GM13976 (cell line): ENCODE data around the gene VGLL4.

Source experiments
- DNase-seq: peaks from one replicate; pipeline ENCODE4 v3.0.0; 2012; ENCODE audit warnings: low spot score
- CTCF ChIP-seq: IDR thresholded peaks from 2 replicates; pipeline ENCODE4 v1.5.1; 2012; ENCODE audit warnings: borderline replicate concordance, mild to moderate bottlenecking; ENCODE audit not compliant: insufficient read depth; ENCODE audit errors: extremely low read depth, missing control alignments, control extremely low read depth
- in situ Hi-C: fragments of 300-500 bp; cut with MboI; formaldehyde crosslinking; loops from one replicate; pipeline ENCODE4 v1.12.0; 2022; ENCODE audit warnings: low sequenced_read_pairs, mixed read lengths, inconsistent platforms; ENCODE audit not compliant: unreplicated experiment

VGLL4 gene

GRCh38 chr3:11548721-11549131, 95.0 kb downstream of the VGLL4 start:
- in situ Hi-C loops: no loop called here
- no peak for TF ChIP-seq CTCF
- DNase-seq: no peak

- no peak for DNase-seq
- no peak for TF ChIP-seq CTCF
These were observed 96.2 kb downstream of the VGLL4 start for GRCh38 chr3:11547498-11547897.

DNA sequence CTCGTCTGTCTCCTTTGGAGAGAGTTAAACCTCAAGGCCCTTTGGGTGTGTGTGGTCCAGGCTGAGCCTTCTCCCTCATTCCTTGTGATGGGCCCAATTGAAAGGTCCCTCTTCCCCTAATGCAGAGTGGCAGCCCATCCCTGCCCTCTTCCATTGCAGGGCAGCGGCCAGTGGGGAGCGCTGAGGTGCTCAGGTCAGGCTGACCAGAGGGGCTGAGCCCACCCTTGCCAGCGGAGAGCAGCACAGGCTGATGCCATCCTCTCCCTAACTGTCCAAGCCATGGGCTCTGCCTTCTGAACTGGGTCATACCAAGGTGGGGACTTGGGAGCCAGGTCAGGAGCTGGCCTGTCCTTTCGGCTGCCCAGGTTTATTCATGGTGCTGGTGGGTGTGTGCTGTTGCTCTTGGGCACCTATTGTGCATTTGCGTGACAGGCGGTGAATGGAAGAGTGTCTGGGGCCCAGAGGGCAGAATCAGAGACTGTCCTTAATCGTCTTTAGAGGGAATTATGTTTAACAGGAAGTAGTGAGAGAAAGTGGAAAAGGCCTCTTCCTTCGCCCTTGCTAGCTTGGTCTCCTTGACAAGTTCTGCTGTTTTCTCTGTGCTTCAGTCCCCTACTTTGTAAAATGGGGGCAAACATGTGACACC, 96.9 kb downstream of the VGLL4 start:
- TF ChIP-seq CTCF: no peak
- DNase-seq: no peak
- in situ Hi-C loops: no loop called here

More at GRCh38 chr3:11547498-11547897, 96.2 kb downstream of the VGLL4 start:
- in situ Hi-C loops: no loop called here

DNA sequence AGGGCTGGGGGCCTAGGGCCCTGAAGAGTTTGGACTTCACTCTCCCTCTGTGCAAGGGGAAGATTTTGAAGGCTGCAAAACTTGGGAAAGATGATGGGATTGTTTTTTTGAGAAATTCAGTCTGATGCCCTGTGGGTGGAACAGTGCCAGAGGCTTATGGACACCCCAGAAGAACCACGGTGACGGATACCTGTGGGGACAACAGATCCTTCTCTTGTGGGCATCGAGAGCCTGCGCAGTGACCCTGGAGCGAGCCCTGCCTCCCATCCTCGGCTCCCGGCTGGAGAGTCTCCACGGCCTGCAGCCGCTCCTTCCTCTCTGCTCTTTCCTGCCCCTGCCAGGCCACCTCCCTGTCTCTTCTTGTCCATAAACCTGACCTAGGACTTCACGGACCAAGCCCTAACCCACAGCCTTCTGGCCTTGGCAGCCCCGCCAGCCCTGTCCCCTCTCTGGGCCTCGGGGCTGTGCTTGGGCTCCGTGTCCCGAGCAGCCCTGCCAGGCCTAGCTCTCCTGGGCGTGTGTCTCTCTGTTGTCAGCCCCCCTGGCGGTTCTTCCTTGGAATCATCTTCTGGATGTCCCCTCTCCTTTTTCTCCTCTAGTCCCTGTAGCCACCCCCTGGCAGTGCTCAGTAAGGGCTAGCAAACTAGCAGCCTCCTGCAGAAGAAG, 98.4 kb downstream of the VGLL4 start:
- TF ChIP-seq CTCF: no peak
- in situ Hi-C loops: no loop called here
- DNase-seq: no peak

DNA sequence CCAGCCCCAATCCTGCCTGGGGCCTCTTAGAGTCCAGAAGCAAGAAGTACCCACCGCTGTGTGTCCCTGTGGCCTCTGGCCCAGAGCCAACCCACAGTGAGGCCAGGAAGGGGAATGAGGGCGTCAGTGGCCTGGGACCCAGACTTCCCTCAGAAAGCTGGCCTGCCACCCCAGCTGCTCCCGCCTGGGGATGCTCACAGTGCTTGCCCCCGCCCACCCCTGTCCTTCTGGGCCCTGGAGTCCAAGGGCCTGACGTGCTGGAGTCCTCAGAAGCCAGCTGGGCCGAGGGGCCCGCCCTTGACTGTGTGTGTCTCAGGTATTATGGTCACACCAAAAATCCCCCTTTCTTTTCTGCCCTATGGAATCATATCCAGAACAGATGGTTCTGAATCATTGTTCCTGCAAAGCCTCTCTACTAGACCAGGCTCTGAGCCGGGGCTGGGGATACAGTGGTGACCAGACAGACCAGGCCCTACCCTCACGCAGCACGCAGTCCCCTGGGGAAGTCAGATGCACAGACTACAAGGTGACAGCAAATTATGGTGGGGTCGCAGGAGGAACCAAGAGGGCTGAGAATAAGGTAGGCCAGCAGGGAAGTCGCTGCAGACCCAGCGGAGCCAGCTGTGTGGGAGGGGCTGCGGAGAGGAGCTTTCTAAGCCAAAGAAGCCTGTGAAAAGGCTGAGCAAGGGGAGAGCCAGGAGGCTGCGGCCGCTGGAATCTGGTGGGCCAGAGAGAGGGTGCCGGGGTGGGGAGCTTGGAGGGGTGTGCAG, 99.1 kb downstream of the VGLL4 start:
- no peak for DNase-seq
- no peak for TF ChIP-seq CTCF
- in situ Hi-C loops: no loop called here

DNA sequence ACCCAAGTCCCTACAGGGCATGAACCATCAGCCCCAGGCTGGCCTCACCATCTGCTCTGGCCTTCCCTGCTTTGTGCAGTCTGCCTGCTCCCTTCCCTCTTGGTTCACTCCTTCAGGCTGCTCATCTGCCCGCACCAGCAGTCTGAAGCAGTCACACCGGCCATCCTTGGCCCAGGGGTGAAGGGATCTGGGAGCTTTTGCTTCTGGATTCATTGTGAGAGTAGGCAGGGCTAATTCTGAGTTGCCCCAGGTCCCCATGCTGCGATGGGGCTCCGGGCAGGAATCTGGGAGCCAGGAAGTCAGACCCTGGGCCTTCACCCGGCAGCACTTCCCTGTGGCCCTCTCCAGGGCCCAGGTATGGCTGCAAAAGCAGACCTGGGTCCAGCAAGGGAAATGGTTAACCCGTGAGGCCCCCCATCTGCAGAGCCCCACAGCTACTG, 99.7 kb downstream of the VGLL4 start:
- TF ChIP-seq CTCF: no peak
- no peak for DNase-seq
- in situ Hi-C loops: no loop called here
